Glutamatergic neuron (in vitro differentiated cells): ENCODE measurements around the gene RADIL. TPM values are rescaled to one million over a fixed set of nuclear protein-coding genes. Genes with fewer than 3 reads are reported as not detected.

Source experiments
- DNase-seq: peaks from one replicate; pipeline ENCODE4 v3.0.0; 2022
- H3K27ac Mint-ChIP-seq: one replicate; pipeline ENCODE4 v1.8.0; 2020; ENCODE audit warnings: mild to moderate bottlenecking, mixed read lengths, inconsistent platforms; ENCODE audit not compliant: unreplicated experiment
- H3K27me3 Mint-ChIP-seq: one replicate; pipeline ENCODE4 v1.8.0; 2020; ENCODE audit warnings: mild to moderate bottlenecking, moderate library complexity, mixed read lengths, inconsistent platforms; ENCODE audit not compliant: unreplicated experiment
- H3K36me3 Mint-ChIP-seq: one replicate; pipeline ENCODE4 v1.8.0; 2020; ENCODE audit warnings: mild to moderate bottlenecking, mixed read lengths, inconsistent platforms; ENCODE audit not compliant: unreplicated experiment
- H3K4me1 Mint-ChIP-seq: one replicate; pipeline ENCODE4 v1.8.0; 2020; ENCODE audit warnings: mild to moderate bottlenecking, low read depth, mixed read lengths, inconsistent platforms; ENCODE audit not compliant: unreplicated experiment
- H3K4me3 Mint-ChIP-seq: one replicate; pipeline ENCODE4 v1.8.0; 2020; ENCODE audit warnings: mild to moderate bottlenecking, mixed read lengths, inconsistent platforms; ENCODE audit not compliant: unreplicated experiment
- H3K9me3 Mint-ChIP-seq: one replicate; pipeline ENCODE4 v1.8.0; 2020; ENCODE audit warnings: mild to moderate bottlenecking, moderate library complexity, mixed read lengths, inconsistent platforms; ENCODE audit not compliant: unreplicated experiment
- CTCF ChIP-seq: fragments of 200-600 bp; sonication (generic); IDR thresholded peaks from one replicate; pipeline ENCODE4 v1.5.0; 2021; ENCODE audit not compliant: partially characterized antibody, unreplicated experiment
- total RNA-seq: library from RNA; stranded (reverse); fragmentation: NEBNext Ultra II Directional; extraction: Animal tissue kit (Norgen Biotek cat#: 25700); gene quantifications from one replicate; pipeline ENCODE4 v1.2.1, GENCODE V29; 2021; ENCODE audit not compliant: unreplicated experiment

Gene RADIL
- total RNA-seq, 1 donor from 2014 or later, result 31.3 TPM

GRCh38 chr7:4765776-4766490 lies 117.6 kb downstream of the RADIL start:
- DNase-seq, result no peak
- no peaks in the 10 kb centered on the region for H3K4me1 Mint-ChIP-seq
- H3K9me3 Mint-ChIP-seq, result peaks cover 8% of the 10 kb centered on the region
- peaks cover 7% of the 10 kb centered on the region for H3K27me3 Mint-ChIP-seq
- no peaks in the 10 kb centered on the region for H3K36me3 Mint-ChIP-seq
- H3K27ac Mint-ChIP-seq, result no peak overlapping the region
- TF ChIP-seq CTCF, result no peak
- H3K4me3 Mint-ChIP-seq, result no peak overlapping the region

- DNase-seq, result no peak
- no peak overlapping the region for H3K27ac Mint-ChIP-seq
- no peak for TF ChIP-seq CTCF
- H3K36me3 Mint-ChIP-seq, result no peaks in the 10 kb centered on the region
- peaks cover 9% of the 10 kb centered on the region for H3K27me3 Mint-ChIP-seq
- H3K9me3 Mint-ChIP-seq, result peaks cover 6% of the 10 kb centered on the region
- no peaks in the 10 kb centered on the region for H3K4me1 Mint-ChIP-seq
- no peak overlapping the region for H3K4me3 Mint-ChIP-seq
Observed at GRCh38 chr7:4764402-4765007, 119.0 kb downstream of the RADIL start.

- peaks cover 9% of the 10 kb centered on the region for H3K27me3 Mint-ChIP-seq
- H3K9me3 Mint-ChIP-seq, result peaks cover 6% of the 10 kb centered on the region
- H3K4me3 Mint-ChIP-seq, result no peak overlapping the region
- TF ChIP-seq CTCF, result no peak
- no peak overlapping the region for H3K27ac Mint-ChIP-seq
- H3K4me1 Mint-ChIP-seq, result no peaks in the 10 kb centered on the region
- no peak for DNase-seq
- H3K36me3 Mint-ChIP-seq, result no peaks in the 10 kb centered on the region
Observed at GRCh38 chr7:4763794-4764185, 119.7 kb downstream of the RADIL start.

GRCh38 chr7:4763091-4763793 lies 120.3 kb downstream of the RADIL start:
- Mint-ChIP-seq H3K27ac (no peak overlapping the region), H3K4me1 (no peaks in the 10 kb centered on the region), H3K4me3 (no peak overlapping the region), H3K9me3 (peaks cover 8% of the 10 kb centered on the region), H3K36me3 (no peaks in the 10 kb centered on the region), H3K27me3 (peaks cover 9% of the 10 kb centered on the region)
- no peak for TF ChIP-seq CTCF
- DNase-seq, result no peak
